Forelimb muscle (tissue), 1 donor: ENCODE measurements around the gene NMUR1. TPM values are rescaled to one million over a fixed set of nuclear protein-coding genes. Genes with fewer than 3 reads are reported as not detected.

Experiments used
- DNase-seq: peaks from one replicate; pipeline ENCODE4 v3.0.0-alpha.2; 2013; ENCODE audit warnings: low read depth
- polyA plus RNA-seq: library from polyadenylated mRNA; unstranded; fragments of 120-200 nt; gene quantifications from one replicate; pipeline ENCODE4 v1.2.1, GENCODE V29; 2013; ENCODE audit not compliant: insufficient read length

The NMUR1 gene
- polyA plus RNA-seq, 1 donor, result 0.38 TPM

DNA sequence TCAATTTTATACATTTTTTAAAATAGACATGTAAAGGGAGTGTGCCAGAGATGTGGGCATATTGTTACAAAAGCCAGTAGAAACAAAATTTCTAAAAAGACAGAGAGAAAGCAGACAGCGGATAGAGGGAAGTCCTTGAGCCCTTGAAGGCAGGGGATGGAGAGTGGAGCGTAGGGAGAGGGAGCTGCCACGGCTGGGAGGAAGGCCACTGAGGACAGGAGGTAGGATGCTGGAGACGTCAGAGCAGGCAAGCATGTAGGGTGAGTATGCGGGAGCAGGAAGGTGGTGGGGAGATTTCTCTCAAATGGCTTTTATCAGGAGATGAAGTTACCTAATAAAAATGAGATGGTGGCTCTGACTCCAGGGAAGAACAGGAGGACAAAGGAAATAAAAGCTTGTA lies 41.9 kb downstream of the NMUR1 start:
- DNase-seq, result no peak

DNA sequence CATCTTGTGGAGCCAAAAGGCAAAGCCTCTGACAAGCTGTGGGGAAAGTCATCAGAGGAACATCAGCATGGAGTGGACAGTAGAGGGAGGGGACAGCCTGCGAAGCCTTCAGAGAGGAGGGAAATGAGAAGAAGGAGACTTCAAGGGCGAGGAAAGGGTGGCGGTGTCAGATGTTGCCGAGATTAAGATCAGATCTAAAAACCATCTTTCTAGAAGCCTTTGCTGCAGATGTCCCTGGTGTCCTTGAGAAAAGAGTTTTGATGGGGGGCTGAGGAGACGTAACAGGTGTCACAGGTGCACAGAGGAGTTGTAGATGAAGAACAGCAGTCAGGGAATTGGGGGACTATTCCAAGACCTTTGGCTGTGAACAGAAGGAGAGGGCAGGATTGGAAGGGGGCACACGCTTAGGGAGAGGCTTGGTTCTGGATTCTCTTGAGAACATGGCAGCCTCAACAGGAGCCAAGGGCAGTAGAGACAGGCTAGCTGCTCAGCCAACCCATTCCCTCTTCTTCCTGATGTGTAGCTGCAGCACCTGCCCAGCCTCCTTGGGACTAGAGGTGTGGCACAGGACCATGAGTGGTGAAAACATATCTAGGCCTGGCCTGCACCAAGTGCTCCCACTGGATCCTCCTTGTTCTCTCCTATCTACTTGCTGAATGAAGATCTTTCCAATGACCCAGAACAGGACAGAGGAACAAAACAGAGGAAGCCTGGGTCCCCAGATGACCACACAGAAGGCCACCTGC lies 43.2 kb downstream of the NMUR1 start:
- no peak for DNase-seq

DNA sequence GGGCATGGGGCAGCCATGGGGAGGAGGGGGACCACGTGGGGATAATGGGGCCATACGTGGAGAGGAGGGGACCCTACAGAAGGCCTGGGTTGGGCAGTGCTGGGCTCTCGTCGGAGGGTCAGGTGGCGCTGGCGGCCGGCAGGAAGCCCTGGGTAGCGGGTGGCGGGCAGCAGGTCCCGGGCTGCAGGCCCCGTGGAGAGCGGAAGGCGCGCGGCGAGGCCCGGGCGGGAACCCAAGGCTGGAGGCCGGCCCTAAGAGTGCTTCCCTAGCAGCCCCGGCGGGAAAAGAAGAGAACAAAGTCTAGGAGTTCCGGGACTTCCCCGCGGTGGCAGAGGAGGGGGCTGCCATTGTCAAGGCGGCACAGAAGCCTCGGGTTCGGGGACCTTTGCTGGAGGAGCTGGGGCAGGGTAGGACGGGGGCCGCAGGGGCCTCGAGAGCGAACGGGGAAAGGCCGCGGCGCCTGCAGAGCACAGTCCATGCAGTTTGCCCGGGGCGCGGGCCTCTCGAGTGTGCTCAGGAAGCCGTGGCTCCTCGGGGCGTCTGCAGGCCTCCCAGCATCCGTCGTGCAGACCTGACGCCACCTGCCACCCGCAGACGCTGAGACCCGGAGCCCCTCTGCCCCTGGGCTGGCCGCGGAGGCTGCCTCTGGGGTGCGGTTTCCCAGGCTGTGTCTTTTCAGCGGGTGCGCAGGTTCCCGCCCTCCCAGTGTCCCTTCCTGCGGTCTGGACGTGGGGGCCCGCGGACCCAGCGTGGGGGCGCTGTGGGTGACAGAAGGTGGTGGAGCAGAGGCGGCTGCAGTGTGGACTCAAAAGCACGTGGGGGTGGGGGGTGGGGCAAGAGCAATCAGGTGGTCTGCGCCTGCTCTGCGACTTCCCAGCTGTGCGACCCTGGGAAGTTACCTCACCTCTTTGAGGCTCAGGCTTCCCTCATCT lies 46.6 kb downstream of the NMUR1 start:
- DNase-seq, result no peak

DNA sequence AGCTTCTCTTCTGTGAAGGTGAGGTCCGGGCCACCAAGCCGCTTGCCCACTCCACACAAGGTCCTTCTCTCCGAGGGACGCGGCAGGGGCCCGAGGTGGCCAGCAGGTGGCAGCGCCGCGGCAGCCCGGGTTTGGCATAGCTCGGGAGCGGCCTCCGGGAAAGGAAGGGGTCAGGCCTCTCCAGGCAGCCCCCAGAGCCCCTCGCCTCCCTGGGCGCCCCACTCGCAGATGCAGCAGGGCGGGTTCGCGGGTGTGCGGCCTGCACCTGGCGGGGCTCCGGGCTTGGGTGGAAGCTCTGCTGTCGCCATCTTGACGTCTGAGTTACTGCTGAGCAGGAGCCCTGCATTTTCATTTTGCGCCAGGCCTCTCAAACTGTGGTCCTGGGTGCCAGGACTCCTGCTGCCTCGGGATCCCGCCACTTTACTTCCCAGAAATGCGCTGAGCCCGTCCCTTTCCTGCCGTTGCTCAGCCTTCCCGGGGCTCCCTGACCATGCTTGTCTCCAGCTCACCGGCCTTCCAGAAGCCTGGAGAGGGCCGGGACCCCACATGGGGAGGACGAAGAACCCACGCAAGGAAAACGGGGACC lies 47.3 kb downstream of the NMUR1 start:
- DNase-seq, result no peak

DNA sequence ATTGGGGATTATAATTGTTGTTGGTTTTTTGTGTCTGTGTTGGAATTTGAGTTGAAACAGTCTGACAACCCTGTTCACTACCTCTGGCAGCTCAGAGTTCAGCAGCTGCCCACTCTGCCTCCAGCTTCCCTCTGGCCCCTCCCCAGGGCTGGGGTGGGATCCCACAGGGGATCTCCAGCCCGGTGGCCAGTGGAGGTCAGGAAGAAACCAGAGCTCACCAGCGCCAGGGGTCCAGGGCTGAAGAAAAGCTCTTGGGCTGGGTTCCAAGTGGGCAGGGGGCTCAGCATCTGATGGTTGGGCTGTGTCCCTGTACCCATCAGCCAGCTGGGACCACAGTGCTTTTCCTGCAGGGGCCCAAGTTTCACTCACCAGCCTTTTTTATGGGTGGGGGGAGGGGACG lies 49.5 kb downstream of the NMUR1 start:
- no peak for DNase-seq

DNA sequence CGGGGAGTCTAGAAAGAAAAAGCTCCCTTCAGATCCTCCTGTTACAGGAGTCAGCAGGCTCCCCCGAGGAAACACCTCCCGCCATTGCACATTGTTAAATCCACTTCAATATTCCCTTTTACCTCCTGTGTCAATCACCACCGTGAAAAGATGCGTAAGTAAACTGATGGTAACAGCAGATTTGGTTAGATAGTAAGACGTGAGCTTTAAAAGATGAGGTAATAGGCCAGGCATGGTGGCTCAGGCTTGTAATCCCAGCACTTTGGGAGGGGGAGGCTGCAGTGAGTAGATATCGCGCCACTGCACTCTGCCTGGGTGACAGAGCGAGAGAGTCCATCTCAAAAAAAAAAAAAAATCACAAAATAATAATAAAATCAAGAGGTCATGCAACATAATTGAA lies 50.8 kb downstream of the NMUR1 start:
- DNase-seq, result no peak

DNA sequence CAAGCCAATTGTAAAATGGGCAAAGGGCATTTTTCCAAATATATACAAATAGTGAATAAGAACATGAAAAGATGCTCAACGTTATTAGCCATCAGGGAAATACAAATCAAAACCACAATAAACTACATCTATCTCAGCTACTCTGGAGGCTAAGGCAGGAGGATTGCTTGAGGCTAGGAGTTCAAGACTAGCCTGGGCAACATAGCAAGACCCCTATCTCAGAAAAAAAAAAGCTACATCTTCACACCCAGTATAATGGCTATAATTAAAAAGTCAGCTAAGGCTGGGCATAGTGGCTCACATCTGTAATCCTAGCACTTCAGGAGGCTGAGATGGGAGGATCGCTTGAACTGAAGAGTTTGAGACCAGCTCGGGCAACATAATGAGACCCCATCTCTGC lies 53.3 kb downstream of the NMUR1 start:
- DNase-seq, result no peak

DNA sequence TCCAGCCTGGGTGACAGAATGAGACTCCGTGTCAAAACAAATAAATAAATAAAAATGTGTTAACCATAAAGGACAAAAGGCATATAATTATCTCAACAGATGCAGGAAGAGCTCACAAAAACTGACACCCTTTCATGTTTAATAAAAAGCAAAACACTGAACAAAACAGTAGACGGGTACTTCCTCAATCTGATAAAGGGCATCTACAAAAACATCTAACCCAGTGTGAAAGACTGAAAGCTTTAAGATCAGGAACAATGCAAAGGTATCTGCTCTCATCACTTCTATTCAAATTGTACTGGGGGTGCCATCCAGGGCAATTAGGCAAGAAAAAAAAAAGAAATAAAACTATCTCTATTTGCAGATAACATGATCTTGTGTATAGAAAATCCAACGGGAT lies 54.3 kb downstream of the NMUR1 start:
- DNase-seq, result no peak

Other genes with a start within 250 kb of the NMUR1 start
- 0.48 TPM for gene B3GNT7, start 134.7 kb downstream of the NMUR1 start, polyA plus RNA-seq
- 593 TPM for gene NCL, start 66.0 kb downstream of the NMUR1 start, polyA plus RNA-seq
- not detected for gene TEX44, start 62.4 kb upstream of the NMUR1 start, polyA plus RNA-seq
- gene PTMA, start 178.1 kb upstream of the NMUR1 start, polyA plus RNA-seq, result 486 TPM